Measurements from ENCODE around the gene SFI1. TPM values are rescaled to one million over a fixed set of nuclear protein-coding genes. Genes with fewer than 3 reads are reported as not detected.

The SFI1 gene
- total RNA-seq, 1 donor from 2014 or later = 352 TPM

GRCh38 chr22:31603574-31603973 lies 107.2 kb downstream of the SFI1 start:
- intact Hi-C loops (cut with micrococcal nuclease) = no loop called here
- H3K4me1 Mint-ChIP-seq = peaks cover 3% of the 10 kb centered on the region

GRCh38 chr22:31604137-31604705 lies 107.9 kb downstream of the SFI1 start:
- Mint-ChIP-seq H3K36me3 (ENCODE audit: low read depth) (peaks cover 53% of the 10 kb centered on the region), H3K4me1 (peaks cover 3% of the 10 kb centered on the region), H3K9me3 (no peaks in the 10 kb centered on the region), H3K27ac (no peak overlapping the region), H3K27me3 (no peaks in the 10 kb centered on the region), H3K4me3 (no peak overlapping the region)
- DNase-seq = no peak
- intact Hi-C loops (cut with micrococcal nuclease) = no loop called here

More at GRCh38 chr22:31603574-31603973, 107.2 kb downstream of the SFI1 start:
- Mint-ChIP-seq H3K36me3 (ENCODE audit: low read depth) (peaks cover 51% of the 10 kb centered on the region), H3K9me3 (no peaks in the 10 kb centered on the region), H3K27me3 (no peaks in the 10 kb centered on the region), H3K27ac (peak overlapping the region; percentile 22), H3K4me3 (no peak overlapping the region)
- no peak for DNase-seq

- no peak for DNase-seq
- Mint-ChIP-seq H3K27ac (peak overlapping the region; percentile 58), H3K9me3 (no peaks in the 10 kb centered on the region), H3K4me3 (no peak overlapping the region), H3K36me3 (ENCODE audit: low read depth) (peaks cover 56% of the 10 kb centered on the region), H3K4me1 (peaks cover 3% of the 10 kb centered on the region), H3K27me3 (no peaks in the 10 kb centered on the region)
- intact Hi-C loops (cut with micrococcal nuclease) = no loop called here
Observed at GRCh38 chr22:31604746-31605705, 108.7 kb downstream of the SFI1 start.

GRCh38 chr22:31605851-31606585 lies 109.7 kb downstream of the SFI1 start:
- peaks cover 57% of the 10 kb centered on the region for H3K36me3 Mint-ChIP-seq (ENCODE audit: low read depth)
- H3K27ac Mint-ChIP-seq = no peak overlapping the region

GRCh38 chr22:31607696-31608095 lies 111.4 kb downstream of the SFI1 start:
- H3K4me1 Mint-ChIP-seq = peaks cover 4% of the 10 kb centered on the region
- peaks cover 53% of the 10 kb centered on the region for H3K36me3 Mint-ChIP-seq (ENCODE audit: low read depth)
- DNase-seq = no peak
- no peaks in the 10 kb centered on the region for H3K27me3 Mint-ChIP-seq
- H3K9me3 Mint-ChIP-seq = no peaks in the 10 kb centered on the region
- intact Hi-C loops (cut with micrococcal nuclease) = no loop called here
- no peak overlapping the region for H3K4me3 Mint-ChIP-seq
- no peak overlapping the region for H3K27ac Mint-ChIP-seq

More at GRCh38 chr22:31605851-31606585, 109.7 kb downstream of the SFI1 start:
- H3K4me3 Mint-ChIP-seq = no peak overlapping the region
- H3K4me1 Mint-ChIP-seq = peaks cover 3% of the 10 kb centered on the region
- intact Hi-C loops (cut with micrococcal nuclease) = no loop called here
- H3K27me3 Mint-ChIP-seq = no peaks in the 10 kb centered on the region
- H3K9me3 Mint-ChIP-seq = no peaks in the 10 kb centered on the region
- DNase-seq = no peak

GRCh38 chr22:31609716-31610115 lies 113.4 kb downstream of the SFI1 start:
- peaks cover 9% of the 10 kb centered on the region for H3K4me1 Mint-ChIP-seq
- H3K27ac Mint-ChIP-seq = peak overlapping the region; percentile 29
- no peaks in the 10 kb centered on the region for H3K27me3 Mint-ChIP-seq
- DNase-seq = no peak
- intact Hi-C loops (cut with micrococcal nuclease) = no loop called here
- H3K9me3 Mint-ChIP-seq = no peaks in the 10 kb centered on the region
- H3K4me3 Mint-ChIP-seq = no peak overlapping the region
- peaks cover 51% of the 10 kb centered on the region for H3K36me3 Mint-ChIP-seq (ENCODE audit: low read depth)

- H3K4me1 Mint-ChIP-seq = peaks cover 12% of the 10 kb centered on the region
- intact Hi-C loops (cut with micrococcal nuclease) = no loop called here
- H3K4me3 Mint-ChIP-seq = no peak overlapping the region
- no peak overlapping the region for H3K27ac Mint-ChIP-seq
- no peak for DNase-seq
- no peaks in the 10 kb centered on the region for H3K9me3 Mint-ChIP-seq
- H3K36me3 Mint-ChIP-seq (ENCODE audit: low read depth) = peaks cover 52% of the 10 kb centered on the region
- H3K27me3 Mint-ChIP-seq = no peaks in the 10 kb centered on the region
Observed at GRCh38 chr22:31610611-31611010, 114.3 kb downstream of the SFI1 start.

GRCh38 chr22:31611061-31611760 lies 114.9 kb downstream of the SFI1 start:
- intact Hi-C loops (cut with micrococcal nuclease) = no loop called here
- Mint-ChIP-seq H3K36me3 (ENCODE audit: low read depth) (peaks cover 53% of the 10 kb centered on the region), H3K27me3 (no peaks in the 10 kb centered on the region), H3K9me3 (no peaks in the 10 kb centered on the region), H3K4me1 (peaks cover 18% of the 10 kb centered on the region), H3K27ac (no peak overlapping the region), H3K4me3 (no peak overlapping the region)
- DNase-seq = no peak

GRCh38 chr22:31612891-31613285 lies 116.6 kb downstream of the SFI1 start:
- peaks cover 19% of the 10 kb centered on the region for H3K4me1 Mint-ChIP-seq
- no peak overlapping the region for H3K27ac Mint-ChIP-seq
- peaks cover 53% of the 10 kb centered on the region for H3K36me3 Mint-ChIP-seq (ENCODE audit: low read depth)
- DNase-seq = no peak
- no peaks in the 10 kb centered on the region for H3K9me3 Mint-ChIP-seq
- intact Hi-C loops (cut with micrococcal nuclease) = no loop called here
- no peaks in the 10 kb centered on the region for H3K27me3 Mint-ChIP-seq
- H3K4me3 Mint-ChIP-seq = no peak overlapping the region

- DNase-seq = no peak
- Mint-ChIP-seq H3K27me3 (no peaks in the 10 kb centered on the region), H3K4me1 (peaks cover 19% of the 10 kb centered on the region), H3K27ac (no peak overlapping the region), H3K4me3 (no peak overlapping the region), H3K9me3 (no peaks in the 10 kb centered on the region), H3K36me3 (ENCODE audit: low read depth) (peaks cover 49% of the 10 kb centered on the region)
- intact Hi-C loops (cut with micrococcal nuclease) = no loop called here
Observed at GRCh38 chr22:31613286-31613903, 117.1 kb downstream of the SFI1 start.

- DNase-seq = no peak
- H3K27ac Mint-ChIP-seq = peak overlapping the region; percentile 62
- peaks cover 51% of the 10 kb centered on the region for H3K36me3 Mint-ChIP-seq (ENCODE audit: low read depth)
Observed at GRCh38 chr22:31613904-31614296, 117.6 kb downstream of the SFI1 start.

GRCh38 chr22:31614781-31615490 lies 118.6 kb downstream of the SFI1 start:
- Mint-ChIP-seq H3K4me3 (no peak overlapping the region), H3K36me3 (ENCODE audit: low read depth) (peaks cover 57% of the 10 kb centered on the region)
- intact Hi-C loops (cut with micrococcal nuclease) = no loop called here

More at GRCh38 chr22:31613904-31614296, 117.6 kb downstream of the SFI1 start:
- Mint-ChIP-seq H3K27me3 (no peaks in the 10 kb centered on the region), H3K9me3 (no peaks in the 10 kb centered on the region), H3K4me3 (no peak overlapping the region), H3K4me1 (peaks cover 19% of the 10 kb centered on the region)
- intact Hi-C loops (cut with micrococcal nuclease) = no loop called here

More at GRCh38 chr22:31614781-31615490, 118.6 kb downstream of the SFI1 start:
- no peaks in the 10 kb centered on the region for H3K27me3 Mint-ChIP-seq
- DNase-seq = no peak
- no peaks in the 10 kb centered on the region for H3K9me3 Mint-ChIP-seq
- peak overlapping the region; percentile 87 for H3K27ac Mint-ChIP-seq
- peaks cover 19% of the 10 kb centered on the region for H3K4me1 Mint-ChIP-seq
